Measurements from ENCODE around the gene CTTNBP2.

Gene CTTNBP2

DNA sequence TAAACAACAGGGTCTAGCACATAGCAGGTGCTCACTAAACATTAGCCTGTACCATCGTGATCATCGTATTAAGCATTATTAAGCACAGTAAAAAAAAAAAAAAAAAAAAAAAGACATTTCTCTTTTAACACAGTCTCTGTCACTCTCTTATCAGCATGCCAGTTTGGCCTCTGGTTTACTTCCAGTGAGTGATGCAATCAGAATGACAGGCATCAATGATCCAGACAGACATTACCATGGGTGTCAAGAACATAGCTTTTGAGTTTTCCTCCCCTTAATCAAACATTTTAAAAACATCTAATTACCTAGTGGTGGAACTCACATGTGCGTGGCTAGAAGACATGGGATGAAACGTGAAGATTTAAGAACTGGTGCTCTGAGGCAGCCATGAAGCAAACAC, 115.8 kb downstream of the CTTNBP2 start:
- Histone ChIP-seq H3K9me2 (replicated peaks; ENCODE audit: insufficient read depth, low read length) (no peaks in the 10 kb centered on the region), H3K27ac (ENCODE audit: low read depth, low read length) (no peak overlapping the region), H3K36me3 (ENCODE audit: low read length) (no peaks in the 10 kb centered on the region), H3K9ac (ENCODE audit: low read length) (no peak overlapping the region), H3F3A (ENCODE audit: insufficient read depth) (no peaks in the 10 kb centered on the region), H2AFZ (ENCODE audit: low read depth, low read length, severe bottlenecking) (no peak overlapping the region), H4K20me1 (ENCODE audit: low read depth, low read length) (no peaks in the 10 kb centered on the region), H3K9me3 (ENCODE audit: insufficient read depth, low read length) (no peaks in the 10 kb centered on the region), H3K27me3 (ENCODE audit: low read length) (no peaks in the 10 kb centered on the region), H3K4me2 (ENCODE audit: low read depth, low read length, poor library complexity, severe bottlenecking) (no peak overlapping the region), H3K4me3 (ENCODE audit: insufficient read depth, low read length, poor library complexity, severe bottlenecking) (no peak overlapping the region), H3K79me2 (ENCODE audit: insufficient read depth, low read length) (no peaks in the 10 kb centered on the region)
- TF ChIP-seq CTCF (IDR thresholded peaks at IDR 0.05; ENCODE audit: insufficient read depth, low read length, poor library complexity, severe bottlenecking) (no peak), EZH2phosphoT487 (conservative IDR thresholded peaks at IDR 0.05; ENCODE audit: low read length) (no peak)

GRCh38 chr7:117756586-117757085, 116.6 kb downstream of the CTTNBP2 start:
- Histone ChIP-seq H3K4me2 (ENCODE audit: low read depth, low read length, poor library complexity, severe bottlenecking) (no peak overlapping the region), H3K27ac (ENCODE audit: low read depth, low read length) (no peak overlapping the region), H3K9me3 (ENCODE audit: insufficient read depth, low read length) (no peaks in the 10 kb centered on the region), H3K9me2 (replicated peaks; ENCODE audit: insufficient read depth, low read length) (no peaks in the 10 kb centered on the region), H2AFZ (ENCODE audit: low read depth, low read length, severe bottlenecking) (no peak overlapping the region), H3K9ac (ENCODE audit: low read length) (no peak overlapping the region), H3K36me3 (ENCODE audit: low read length) (no peaks in the 10 kb centered on the region), H4K20me1 (ENCODE audit: low read depth, low read length) (no peaks in the 10 kb centered on the region), H3K27me3 (ENCODE audit: low read length) (no peaks in the 10 kb centered on the region), H3K79me2 (ENCODE audit: insufficient read depth, low read length) (no peaks in the 10 kb centered on the region), H3F3A (ENCODE audit: insufficient read depth) (no peaks in the 10 kb centered on the region), H3K4me3 (ENCODE audit: insufficient read depth, low read length, poor library complexity, severe bottlenecking) (no peak overlapping the region)
- no peak for TF ChIP-seq CTCF (IDR thresholded peaks at IDR 0.05; ENCODE audit: insufficient read depth, low read length, poor library complexity, severe bottlenecking)
- no peak for TF ChIP-seq EZH2phosphoT487 (conservative IDR thresholded peaks at IDR 0.05; ENCODE audit: low read length)

- H3K9me3 ChIP-seq (ENCODE audit: insufficient read depth, low read length), result no peaks in the 10 kb centered on the region
- no peak overlapping the region for H3K4me2 ChIP-seq (ENCODE audit: low read depth, low read length, poor library complexity, severe bottlenecking)
- no peaks in the 10 kb centered on the region for H3K36me3 ChIP-seq (ENCODE audit: low read length)
- no peak overlapping the region for H2AFZ ChIP-seq (ENCODE audit: low read depth, low read length, severe bottlenecking)
- no peaks in the 10 kb centered on the region for H3K9me2 ChIP-seq (replicated peaks; ENCODE audit: insufficient read depth, low read length)
- TF ChIP-seq CTCF (IDR thresholded peaks at IDR 0.05; ENCODE audit: insufficient read depth, low read length, poor library complexity, severe bottlenecking) (no peak), EZH2phosphoT487 (conservative IDR thresholded peaks at IDR 0.05; ENCODE audit: low read length) (no peak)
- no peak overlapping the region for H3K9ac ChIP-seq (ENCODE audit: low read length)
- H4K20me1 ChIP-seq (ENCODE audit: low read depth, low read length), result no peaks in the 10 kb centered on the region
- H3K4me3 ChIP-seq (ENCODE audit: insufficient read depth, low read length, poor library complexity, severe bottlenecking), result no peak overlapping the region
- no peaks in the 10 kb centered on the region for H3K79me2 ChIP-seq (ENCODE audit: insufficient read depth, low read length)
- no peak overlapping the region for H3K27ac ChIP-seq (ENCODE audit: low read depth, low read length)
- H3F3A ChIP-seq (ENCODE audit: insufficient read depth), result no peaks in the 10 kb centered on the region
- H3K27me3 ChIP-seq (ENCODE audit: low read length), result no peaks in the 10 kb centered on the region
Observed at GRCh38 chr7:117755136-117755535, 118.1 kb downstream of the CTTNBP2 start.
